Epidermal melanocyte (primary cell): ENCODE data around the gene SAMMSON.

Source experiments
- DNase-seq: peaks from one replicate; pipeline ENCODE4 v3.0.0; 2011; ENCODE audit warnings: low spot score; ENCODE audit not compliant: insufficient read length

Gene SAMMSON

DNA sequence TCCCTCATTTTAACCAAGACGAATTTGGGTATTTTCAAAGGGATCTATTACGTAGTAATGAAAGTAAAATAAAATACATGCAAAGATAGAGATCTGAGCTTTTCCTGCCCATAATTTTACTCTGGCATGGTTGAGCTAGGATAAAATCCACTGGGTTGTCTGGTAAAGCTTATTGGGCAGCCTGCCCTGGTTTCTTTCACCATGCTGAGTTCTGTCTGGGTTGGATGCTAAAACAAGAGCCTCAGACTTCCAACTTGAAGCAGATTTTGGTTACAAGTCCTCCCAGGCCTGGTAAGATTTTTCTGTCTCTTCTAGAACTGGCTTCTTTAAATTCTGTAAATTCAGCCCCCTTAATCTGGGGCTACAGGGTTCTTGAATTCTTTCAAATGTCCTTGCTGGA lies 86.8 kb downstream of the SAMMSON start:
- no peak for DNase-seq

DNA sequence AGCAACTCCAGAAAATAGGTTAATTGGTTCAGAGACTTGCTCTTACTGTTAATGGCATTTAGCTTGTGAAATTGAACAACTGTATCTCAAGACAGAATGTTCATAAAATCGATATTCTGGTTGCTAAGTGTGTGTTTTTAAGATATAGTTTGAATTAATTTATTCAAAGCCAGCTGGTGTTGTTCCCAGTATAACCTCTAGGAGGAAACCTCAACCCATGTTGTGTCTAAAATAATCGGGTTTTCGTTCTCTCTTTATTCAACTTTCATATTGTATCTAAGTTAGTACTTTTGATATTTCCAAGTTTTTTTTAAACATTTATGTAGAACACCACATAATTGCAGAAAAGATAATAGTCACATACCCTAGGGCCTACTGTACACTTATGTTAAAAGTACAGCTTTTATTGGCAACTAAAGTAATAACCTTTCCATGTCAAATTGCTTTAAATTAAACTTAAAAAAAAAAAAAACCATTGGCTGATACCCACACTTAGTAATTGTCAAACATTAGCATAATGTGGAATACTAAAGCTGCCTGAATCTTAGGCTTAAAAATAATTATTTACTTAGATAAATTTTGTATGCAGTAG lies 90.9 kb downstream of the SAMMSON start:
- peak; percentile 30 for DNase-seq

- no peak for DNase-seq
Measured at GRCh38 chr3:70094197-70094596, 94.7 kb downstream of the SAMMSON start.

GRCh38 chr3:70095260-70095659 lies 95.7 kb downstream of the SAMMSON start:
- DNase-seq = no peak

DNA sequence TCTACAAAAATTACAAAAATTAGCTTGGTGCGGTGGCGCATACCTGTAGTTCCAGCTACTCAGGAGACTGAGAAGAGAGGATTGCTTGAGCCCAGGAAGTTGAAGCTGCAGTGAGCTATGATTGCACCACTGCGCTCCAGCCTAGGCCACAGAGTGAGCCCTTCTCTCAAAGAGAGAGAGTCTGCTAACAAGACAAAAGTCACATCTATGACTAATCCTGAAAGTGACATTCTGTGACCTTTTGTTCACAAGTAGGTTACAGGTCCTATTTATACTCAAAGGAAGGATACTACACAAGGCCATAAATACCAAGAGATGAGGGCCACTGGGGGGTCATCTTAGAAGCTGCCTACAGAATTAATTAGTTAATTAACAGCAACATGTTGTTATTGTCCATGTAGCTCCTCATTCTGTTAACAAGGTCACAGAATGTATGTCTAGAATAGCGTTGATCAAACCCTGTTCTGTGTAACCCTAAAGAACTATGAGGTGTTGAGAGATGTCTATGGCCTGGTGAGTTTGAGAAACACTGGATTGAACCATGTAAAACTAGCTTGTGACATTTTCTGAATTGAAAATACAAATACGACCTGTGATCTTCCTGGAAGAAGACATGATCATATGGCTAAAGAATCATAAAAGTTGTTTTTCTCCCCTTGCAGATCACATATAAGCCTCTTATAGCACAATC lies 97.0 kb downstream of the SAMMSON start:
- no peak for DNase-seq

DNA sequence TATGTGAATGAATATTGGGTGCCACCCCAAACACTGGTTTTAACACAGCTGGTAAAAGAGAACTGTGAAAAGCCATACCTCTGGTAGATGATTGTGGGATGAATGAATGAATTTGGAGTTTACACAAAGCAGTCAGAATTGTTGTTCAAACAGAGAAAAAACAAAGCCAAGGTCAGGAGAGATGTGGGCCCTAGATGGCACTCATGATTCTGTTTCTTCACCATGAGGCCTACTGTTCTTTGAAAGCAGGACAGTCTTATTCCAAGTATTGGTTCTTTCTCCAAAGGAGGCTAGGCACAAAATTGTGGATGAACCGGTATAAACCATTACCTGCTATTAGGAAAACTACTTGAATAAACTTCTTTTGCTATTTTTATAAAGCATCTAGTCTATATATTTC lies 97.6 kb downstream of the SAMMSON start:
- no peak for DNase-seq

GRCh38 chr3:70108072-70108471 lies 108.5 kb downstream of the SAMMSON start:
- no peak for DNase-seq

DNA sequence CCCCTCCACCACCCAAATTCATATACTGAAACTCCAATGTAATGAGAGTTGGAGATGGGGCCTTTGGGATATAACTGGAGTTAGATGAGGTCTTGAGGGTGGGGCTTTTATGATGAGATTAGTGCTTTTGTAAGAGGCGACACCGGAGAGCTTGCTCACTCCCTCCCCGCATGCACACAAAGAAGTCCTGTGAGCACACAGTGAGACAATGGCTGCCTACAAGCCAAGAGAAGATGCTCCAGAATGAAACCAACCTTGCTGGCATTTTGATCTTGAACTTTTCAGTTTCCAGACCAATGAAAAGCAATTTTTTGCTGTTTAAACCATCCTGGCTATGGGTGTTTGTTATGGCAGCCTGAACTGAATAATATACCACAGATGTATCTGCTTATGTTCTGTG lies 109.0 kb downstream of the SAMMSON start:
- DNase-seq = no peak

DNA sequence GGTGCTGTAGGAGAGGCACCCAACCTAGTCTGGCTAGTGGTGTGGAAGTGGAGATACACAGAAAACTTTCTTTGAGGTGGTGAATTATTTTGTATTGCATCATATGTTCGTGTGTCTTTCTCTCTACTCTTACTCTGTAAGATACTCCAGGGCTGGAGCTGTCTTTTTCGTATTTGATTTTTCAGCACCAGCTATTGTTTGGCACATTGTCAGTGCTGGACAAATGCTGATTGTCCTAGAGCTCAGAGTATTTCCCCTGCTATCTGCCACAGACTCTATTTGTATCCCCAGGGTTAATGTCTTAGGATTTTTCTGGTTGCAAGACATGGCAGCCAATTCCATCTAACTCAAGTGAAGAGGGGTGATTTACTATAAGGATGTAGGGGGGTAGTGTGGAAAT lies 110.5 kb downstream of the SAMMSON start:
- no peak for DNase-seq

DNA sequence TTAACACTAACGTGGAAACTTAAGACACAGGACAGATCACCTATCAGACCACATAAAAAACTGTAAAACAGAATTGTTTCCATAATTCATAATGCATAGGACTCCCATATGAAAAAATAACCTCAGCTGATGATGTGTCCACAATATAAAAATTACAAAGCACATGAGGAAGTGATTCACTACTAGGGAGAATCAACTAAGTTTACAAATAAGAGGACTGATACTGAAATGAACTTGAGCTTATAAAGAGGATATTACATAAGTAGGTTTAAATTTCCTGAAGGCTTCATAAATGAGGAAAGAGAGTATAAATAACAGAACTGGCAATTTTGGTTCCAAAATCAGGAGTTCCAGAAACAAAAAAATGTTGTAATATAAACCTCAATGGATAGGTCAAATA lies 111.9 kb downstream of the SAMMSON start:
- DNase-seq = no peak

GRCh38 chr3:70112751-70113150 lies 113.2 kb downstream of the SAMMSON start:
- DNase-seq = no peak

GRCh38 chr3:70114431-70114830 lies 114.9 kb downstream of the SAMMSON start:
- no peak for DNase-seq

DNA sequence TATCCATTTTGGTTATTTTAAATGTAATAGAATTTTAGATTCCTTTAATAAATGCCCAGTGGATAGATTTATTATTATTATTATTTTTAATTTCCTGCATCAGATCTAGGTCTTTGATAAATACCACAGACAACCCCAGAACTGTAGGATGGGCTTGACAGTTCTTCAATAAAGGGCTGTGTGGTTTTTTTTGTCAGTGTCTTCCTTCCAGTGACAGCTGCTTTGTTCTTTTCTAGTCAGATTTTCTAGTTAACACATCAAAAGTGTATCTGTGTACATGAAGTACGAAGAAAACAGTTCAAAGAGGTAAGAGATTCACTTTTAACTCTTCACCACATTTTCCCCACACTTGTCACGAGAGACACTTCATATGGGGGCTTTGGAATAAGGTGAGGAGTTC lies 120.3 kb downstream of the SAMMSON start:
- no peak for DNase-seq
